Stimulated activated CD8-positive, alpha-beta memory T cell treated with anti-CD3 and anti-CD28 coated beads, Interleukin-2, amount 100 ng/mL, for 1 hour (primary cell): Measurements from ENCODE around the gene KIAA2012.

Experiments
- DNase-seq, 2 donors: peaks; one replicate each; pipeline ENCODE4 v3.0.0-alpha.2; 2020; ENCODE audit warnings: low read depth in 2 of 2

Gene KIAA2012

GRCh38 chr2:202043475-202043874, 29.6 kb upstream of the KIAA2012 start:
- DNase-seq, result no peak

DNA sequence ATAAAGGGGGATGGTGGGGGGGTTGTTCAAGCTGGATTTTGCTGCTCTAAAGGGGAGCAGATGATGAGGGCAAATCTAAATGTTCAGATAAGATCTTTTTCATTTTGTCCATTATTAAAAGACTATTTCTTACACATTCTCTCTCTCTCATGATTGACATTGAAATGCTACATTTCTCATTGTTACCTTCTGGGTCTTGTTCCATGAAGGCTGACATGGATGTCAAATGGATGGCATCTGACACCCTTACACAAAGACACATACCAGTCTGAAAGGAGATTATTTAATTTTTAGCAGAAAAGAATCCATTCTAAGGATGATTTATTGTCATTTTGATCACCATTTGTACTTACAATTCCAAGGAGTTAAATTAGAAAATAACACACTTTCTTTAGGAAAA, 28.3 kb upstream of the KIAA2012 start:
- no peak for DNase-seq

DNA sequence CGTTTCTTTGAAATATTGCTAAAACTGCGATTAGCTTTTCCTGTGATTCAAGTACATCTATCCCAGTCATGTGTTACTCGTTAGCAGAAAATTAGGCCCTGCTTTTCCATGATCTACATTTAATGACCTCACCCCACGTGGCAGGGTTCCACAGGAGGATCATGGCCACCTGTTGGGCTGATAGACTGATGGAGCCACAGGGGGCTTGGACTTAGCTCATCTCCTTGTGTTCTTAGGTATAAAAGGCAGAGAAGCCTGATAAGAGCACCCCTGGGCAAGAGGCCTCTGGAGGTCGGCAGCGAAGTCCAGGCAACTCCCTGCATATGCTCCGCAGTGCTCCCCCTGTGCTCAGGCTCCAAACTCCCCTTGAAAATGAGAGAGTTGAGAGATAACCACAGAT, 26.5 kb upstream of the KIAA2012 start:
- no peak for DNase-seq

DNA sequence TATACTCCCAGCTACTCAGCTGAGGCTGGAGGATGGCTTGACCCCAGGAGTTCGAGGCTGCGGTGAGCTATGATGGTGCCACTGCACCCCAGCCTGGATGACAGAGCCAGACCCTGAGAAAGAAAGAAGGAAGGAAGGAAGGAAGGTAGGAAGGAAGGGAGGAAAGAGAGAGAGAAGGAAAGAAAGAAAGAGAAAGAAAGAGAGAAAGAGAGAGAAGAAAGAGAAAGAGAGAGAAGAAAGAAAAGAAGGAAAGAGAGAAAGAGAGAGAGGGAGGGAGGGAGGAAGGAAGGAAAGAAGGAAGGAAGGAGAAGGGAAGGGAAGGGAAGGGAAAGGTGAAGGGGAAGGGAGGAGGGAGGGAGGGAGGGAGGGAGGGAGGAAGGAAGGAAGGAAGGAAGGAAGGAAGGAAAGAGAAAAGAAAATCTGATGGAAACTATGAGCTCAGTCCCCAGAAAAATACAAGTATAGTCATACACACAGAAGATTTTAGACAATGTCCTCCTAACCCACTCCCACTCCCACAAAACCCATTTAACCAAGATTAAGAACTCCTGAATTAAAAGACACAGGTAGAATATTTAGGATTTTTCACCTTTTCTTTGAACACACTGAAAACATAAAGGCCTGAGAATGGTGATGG, 23.8 kb upstream of the KIAA2012 start:
- DNase-seq, result no peak

DNA sequence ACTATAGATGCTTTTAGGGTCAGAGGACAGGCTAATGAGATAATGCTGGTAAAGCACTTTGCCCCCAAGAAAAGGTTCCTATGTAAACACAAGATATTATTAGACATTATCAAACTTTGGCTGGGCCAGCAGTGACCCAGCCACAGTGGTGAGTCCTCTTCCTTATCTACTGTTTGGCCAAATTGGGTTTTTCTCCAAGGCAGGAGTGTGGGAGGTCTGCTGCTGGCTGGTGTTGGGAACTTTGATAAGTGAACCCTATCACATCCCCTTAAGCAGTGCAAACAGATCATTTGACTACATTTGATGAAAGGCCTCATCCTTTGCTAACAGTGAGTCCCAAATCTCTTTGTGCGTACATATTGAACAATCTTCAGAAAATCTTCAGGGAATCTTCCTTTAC, 23.2 kb upstream of the KIAA2012 start:
- DNase-seq, result no peak

DNA sequence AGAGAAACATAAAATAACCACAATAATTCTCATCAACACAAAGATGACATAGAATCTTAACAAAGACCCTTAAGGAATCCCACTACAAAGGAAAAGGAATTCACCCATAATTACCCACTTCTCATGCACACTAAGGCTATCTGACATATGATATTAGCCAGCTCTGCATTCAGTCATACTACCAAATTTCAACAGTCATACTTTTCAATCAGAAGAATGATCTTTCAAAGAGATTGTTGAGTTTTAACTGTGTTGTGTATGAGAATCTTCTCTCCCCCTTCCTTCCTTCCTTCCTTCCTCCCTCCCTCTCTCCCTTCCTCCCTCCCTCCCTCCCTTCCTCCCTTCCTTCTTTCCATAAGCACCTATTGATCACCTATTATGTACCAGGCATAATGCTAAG, 22.4 kb upstream of the KIAA2012 start:
- DNase-seq, result no peak

- DNase-seq, result no peak
These were observed 21.4 kb upstream of the KIAA2012 start for GRCh38 chr2:202051499-202052161.

DNA sequence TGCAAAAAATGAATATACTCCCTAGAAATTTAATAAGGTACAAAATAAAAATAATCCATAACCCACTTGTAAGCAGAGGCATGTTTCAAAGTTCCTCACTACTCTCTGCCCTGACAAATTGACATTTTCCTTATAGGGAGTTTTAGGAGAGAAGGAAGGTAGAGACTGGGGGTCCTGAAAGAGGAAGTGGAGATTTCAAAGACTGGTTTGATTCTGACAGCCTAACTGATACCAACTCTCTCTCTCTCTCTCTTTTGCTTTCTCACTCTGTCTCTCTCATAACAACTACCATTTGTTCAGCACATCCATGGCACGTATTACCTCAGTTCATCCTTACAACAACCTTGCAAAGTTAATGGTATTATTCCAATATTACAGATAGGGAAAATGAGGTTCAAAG, 20.8 kb upstream of the KIAA2012 start:
- no peak for DNase-seq

GRCh38 chr2:202054679-202055078, 18.4 kb upstream of the KIAA2012 start:
- DNase-seq, result no peak

GRCh38 chr2:202056611-202057010, 16.4 kb upstream of the KIAA2012 start:
- DNase-seq, result no peak

GRCh38 chr2:202060218-202060617, 12.8 kb upstream of the KIAA2012 start:
- DNase-seq, result no peak

DNA sequence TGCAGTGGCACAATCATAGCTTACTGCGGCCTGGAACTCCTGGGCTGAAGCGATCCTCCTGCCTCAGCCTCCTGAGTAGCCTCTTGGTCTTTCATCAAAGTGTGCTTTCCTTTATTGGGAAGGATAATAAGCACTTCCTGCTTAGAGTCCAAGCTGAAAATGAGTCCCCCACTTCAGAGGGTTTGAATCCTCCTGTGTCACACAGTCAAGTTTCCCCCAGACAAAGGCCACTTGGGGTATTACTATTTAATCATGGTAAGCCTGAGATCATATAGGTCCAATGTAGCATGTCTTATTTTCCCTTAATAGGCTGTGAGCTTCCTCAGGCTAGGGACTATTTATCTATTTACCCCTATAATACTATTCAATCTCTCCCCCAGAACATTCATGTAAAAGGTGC, 11.4 kb upstream of the KIAA2012 start:
- no peak for DNase-seq

- DNase-seq, result no peak
These were observed 8.7 kb upstream of the KIAA2012 start for GRCh38 chr2:202064171-202064880.

DNA sequence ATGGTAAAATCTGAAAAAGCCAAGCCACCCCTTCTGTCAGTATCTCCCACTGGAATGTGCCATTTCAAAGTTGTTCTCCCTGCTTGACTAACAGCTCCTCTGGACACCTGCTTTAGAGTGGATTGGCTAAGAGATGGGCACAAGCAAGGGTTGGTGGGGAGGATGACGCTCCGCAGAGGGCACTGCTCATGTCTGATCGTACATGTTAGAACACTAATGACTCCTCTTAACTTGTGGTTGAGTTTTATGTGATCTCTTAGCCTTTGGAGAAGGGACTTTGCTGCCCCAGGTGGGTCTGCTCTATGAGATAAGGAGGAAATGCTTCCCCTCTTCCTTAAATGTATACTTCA, 8.2 kb upstream of the KIAA2012 start:
- no peak for DNase-seq

GRCh38 chr2:202065876-202066275, 7.2 kb upstream of the KIAA2012 start:
- no peak for DNase-seq

DNA sequence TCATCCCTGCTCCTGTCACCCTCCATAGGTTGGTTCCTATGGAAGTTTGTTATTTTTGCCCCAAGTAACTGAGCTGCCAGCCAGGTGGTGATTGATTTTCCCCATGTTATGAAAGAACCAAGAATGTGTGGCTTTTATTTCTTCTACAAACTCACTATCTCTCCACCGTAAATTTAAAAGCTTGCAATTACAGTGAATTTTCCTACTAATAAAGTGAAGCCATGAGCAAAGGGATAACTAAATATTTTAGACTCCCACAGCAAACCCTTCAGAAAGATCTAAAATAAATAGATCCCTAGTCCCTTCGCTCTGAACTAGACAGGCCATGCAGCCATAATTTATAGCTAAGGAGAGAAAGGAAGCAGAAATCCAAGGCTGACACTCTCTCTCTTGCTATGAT, 6.2 kb upstream of the KIAA2012 start:
- no peak for DNase-seq

GRCh38 chr2:202067589-202067988, 5.5 kb upstream of the KIAA2012 start:
- DNase-seq, result no peak

- no peak for DNase-seq
These were observed 3.6 kb upstream of the KIAA2012 start for GRCh38 chr2:202069170-202070067.

DNA sequence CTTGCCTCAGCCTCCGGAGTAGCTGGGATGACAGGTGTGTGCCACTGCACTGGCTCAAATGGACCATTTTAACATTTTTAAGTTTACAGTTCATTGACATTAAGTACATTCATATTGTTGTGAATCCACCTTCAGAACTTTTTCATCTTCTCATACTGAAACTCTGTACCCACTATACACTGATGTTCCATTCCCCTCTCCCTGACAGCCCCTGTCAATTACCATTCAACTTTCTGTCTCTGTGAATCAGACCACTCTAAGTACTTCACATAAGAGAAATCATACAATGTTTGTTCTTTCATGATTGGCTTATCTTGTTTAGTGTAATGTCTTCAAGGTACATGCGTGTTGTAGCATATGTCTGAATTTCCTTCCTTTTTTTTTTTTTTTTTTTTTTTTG, 1.9 kb upstream of the KIAA2012 start:
- no peak for DNase-seq

- DNase-seq, result no peak
These were observed 829 bp upstream of the KIAA2012 start for GRCh38 chr2:202072226-202072625.

GRCh38 chr2:202074324-202074723, 1.3 kb downstream of the KIAA2012 start:
- DNase-seq, result no peak

DNA sequence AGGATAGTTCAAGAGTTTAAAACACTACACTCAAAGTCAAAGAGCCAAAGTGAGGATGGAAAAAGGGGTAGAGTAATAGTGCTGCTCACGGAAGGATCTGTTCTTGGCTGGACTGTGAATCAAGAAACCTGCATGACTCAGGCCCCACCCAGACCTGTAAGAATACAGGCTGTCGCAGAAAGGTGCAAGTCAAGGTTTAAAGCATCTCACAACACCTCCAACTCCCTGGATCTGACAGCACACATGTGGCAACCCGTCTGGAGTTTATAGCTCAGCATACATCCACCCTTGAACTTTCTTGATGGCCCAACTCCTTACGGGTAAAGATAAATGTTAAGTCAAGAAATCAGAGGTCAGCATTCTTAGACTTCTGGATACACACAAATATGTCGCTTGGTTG, 6.3 kb downstream of the KIAA2012 start:
- no peak for DNase-seq
